Liver (tissue), 3 donors: Measurements from ENCODE around the gene ACTRT2.

ENCODE experiments used
- FOXA1 ChIP-seq: IDR thresholded peaks from 2 replicates; pipeline ENCODE4 v1.6.1; 2016; ENCODE audit warnings: antibody characterized with exemption
- GABPA ChIP-seq, 2 donors: IDR thresholded peaks in 1 of 2; conservative IDR thresholded peaks in 1 of 2; 2 replicates each; pipeline ENCODE4 v1.6.1; 2016; ENCODE audit warnings: antibody characterized with exemption in 2 of 2, mild to moderate bottlenecking in 1 of 2, moderate library complexity in 1 of 2
- HNF4G ChIP-seq: IDR thresholded peaks from 2 replicates; pipeline ENCODE4 v1.6.1; 2016; ENCODE audit warnings: antibody characterized with exemption
- JUND ChIP-seq, 2 donors: IDR thresholded peaks; 2 replicates each; pipeline ENCODE4 v1.6.1; 2016; ENCODE audit warnings: antibody characterized with exemption in 2 of 2
- NR2F2 ChIP-seq: IDR thresholded peaks from 2 replicates; pipeline ENCODE4 v1.6.1; 2016; ENCODE audit warnings: antibody characterized with exemption
- RAD21 ChIP-seq, 2 donors: IDR thresholded peaks; 2 replicates each; pipeline ENCODE4 v1.6.1; 2016; ENCODE audit warnings: antibody characterized with exemption in 2 of 2, mild to moderate bottlenecking in 2 of 2
- TAF1 ChIP-seq: conservative IDR thresholded peaks from 2 replicates; pipeline ENCODE4 v1.6.1; 2016; ENCODE audit warnings: antibody characterized with exemption, mild to moderate bottlenecking
- YY1 ChIP-seq: IDR thresholded peaks from 2 replicates; pipeline ENCODE4 v1.6.1; 2016; ENCODE audit warnings: antibody characterized with exemption, mild to moderate bottlenecking
- TF ChIP-seq, protein P1 (sequence below): fragments of 150-350 bp; IDR thresholded peaks from 2 replicates; pipeline ENCODE4 v1.5.1; 2017; ENCODE audit warnings: improper control_type of control experiment, low read depth, low read length; ENCODE audit not compliant: missing input control
- TF ChIP-seq, protein P2 (sequence below): IDR thresholded peaks from 2 replicates; pipeline ENCODE4 v1.6.1; 2016; ENCODE audit warnings: antibody characterized with exemption
- TF ChIP-seq, protein P3 (sequence below): IDR thresholded peaks from 2 replicates; pipeline ENCODE4 v1.6.1; 2016; ENCODE audit warnings: antibody characterized with exemption
- donor health status: healthy.
- donor health status: healthy.

DNA sequence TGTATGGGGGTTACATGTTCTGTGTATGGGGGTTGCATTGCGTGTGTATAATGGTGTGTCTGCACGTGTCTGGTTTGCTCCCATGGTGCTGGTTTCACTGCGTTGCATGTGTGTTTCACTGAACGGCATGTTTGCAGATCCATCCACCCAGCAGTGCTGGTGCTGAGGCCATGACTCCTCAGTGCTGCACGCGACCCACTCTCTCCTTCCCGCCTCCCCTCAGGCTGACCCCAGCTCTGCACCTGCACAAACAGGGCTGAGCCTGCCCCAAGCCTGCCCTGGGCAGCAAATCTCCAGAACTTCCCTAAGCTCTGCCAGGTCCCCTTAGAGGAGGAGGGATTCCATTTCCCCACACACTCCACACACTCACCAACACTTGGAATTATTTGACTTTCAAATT is 18.7 kb downstream of the ACTRT2 start:
- TF ChIP-seq, protein P1, sequence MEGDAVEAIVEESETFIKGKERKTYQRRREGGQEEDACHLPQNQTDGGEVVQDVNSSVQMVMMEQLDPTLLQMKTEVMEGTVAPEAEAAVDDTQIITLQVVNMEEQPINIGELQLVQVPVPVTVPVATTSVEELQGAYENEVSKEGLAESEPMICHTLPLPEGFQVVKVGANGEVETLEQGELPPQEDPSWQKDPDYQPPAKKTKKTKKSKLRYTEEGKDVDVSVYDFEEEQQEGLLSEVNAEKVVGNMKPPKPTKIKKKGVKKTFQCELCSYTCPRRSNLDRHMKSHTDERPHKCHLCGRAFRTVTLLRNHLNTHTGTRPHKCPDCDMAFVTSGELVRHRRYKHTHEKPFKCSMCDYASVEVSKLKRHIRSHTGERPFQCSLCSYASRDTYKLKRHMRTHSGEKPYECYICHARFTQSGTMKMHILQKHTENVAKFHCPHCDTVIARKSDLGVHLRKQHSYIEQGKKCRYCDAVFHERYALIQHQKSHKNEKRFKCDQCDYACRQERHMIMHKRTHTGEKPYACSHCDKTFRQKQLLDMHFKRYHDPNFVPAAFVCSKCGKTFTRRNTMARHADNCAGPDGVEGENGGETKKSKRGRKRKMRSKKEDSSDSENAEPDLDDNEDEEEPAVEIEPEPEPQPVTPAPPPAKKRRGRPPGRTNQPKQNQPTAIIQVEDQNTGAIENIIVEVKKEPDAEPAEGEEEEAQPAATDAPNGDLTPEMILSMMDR, result no peak
- TF ChIP-seq RAD21 (IDR thresholded peaks at IDR 0.05) (no peak), GABPA (IDR thresholded peaks at IDR 0.05 in 1 of 2, conservative IDR thresholded peaks at IDR 0.05 in 1 of 2) (no peak), TAF1 (no peak), YY1 (no peak), FOXA1 (no peak), HNF4G (no peak), NR2F2 (no peak), JUND (IDR thresholded peaks at IDR 0.05) (no peak)
- TF ChIP-seq, protein P2, sequence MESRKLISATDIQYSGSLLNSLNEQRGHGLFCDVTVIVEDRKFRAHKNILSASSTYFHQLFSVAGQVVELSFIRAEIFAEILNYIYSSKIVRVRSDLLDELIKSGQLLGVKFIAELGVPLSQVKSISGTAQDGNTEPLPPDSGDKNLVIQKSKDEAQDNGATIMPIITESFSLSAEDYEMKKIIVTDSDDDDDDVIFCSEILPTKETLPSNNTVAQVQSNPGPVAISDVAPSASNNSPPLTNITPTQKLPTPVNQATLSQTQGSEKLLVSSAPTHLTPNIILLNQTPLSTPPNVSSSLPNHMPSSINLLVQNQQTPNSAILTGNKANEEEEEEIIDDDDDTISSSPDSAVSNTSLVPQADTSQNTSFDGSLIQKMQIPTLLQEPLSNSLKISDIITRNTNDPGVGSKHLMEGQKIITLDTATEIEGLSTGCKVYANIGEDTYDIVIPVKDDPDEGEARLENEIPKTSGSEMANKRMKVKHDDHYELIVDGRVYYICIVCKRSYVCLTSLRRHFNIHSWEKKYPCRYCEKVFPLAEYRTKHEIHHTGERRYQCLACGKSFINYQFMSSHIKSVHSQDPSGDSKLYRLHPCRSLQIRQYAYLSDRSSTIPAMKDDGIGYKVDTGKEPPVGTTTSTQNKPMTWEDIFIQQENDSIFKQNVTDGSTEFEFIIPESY, result no peak
- TF ChIP-seq, protein P3, sequence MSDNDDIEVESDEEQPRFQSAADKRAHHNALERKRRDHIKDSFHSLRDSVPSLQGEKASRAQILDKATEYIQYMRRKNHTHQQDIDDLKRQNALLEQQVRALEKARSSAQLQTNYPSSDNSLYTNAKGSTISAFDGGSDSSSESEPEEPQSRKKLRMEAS, result no peak
